K562 (cell line): Measurements from ENCODE around the gene ZBTB24.

ENCODE experiments used
- CREB3 ChIP-seq: fragments of 450-650 bp; conservative IDR thresholded peaks from 2 replicates; pipeline ENCODE4 v1.6.1; 2016; ENCODE audit warnings: missing genetic modification characterization, low read depth, mild to moderate bottlenecking, missing compliant biosample characterization, moderate library complexity
- CSDE1 ChIP-seq, 2 experiments: fragments of 450-650 bp; IDR thresholded peaks; 2 replicates each; pipeline ENCODE4 v1.6.1; 2016; ENCODE audit warnings: mild to moderate bottlenecking in 1 of 2
- CTCF ChIP-seq, 3 experiments: IDR thresholded peaks in 2 of 3; conservative IDR thresholded peaks in 1 of 3; 2 replicates each; pipeline ENCODE4 v1.5.1; 2011 to 2012; ENCODE audit warnings: low read length in 3 of 3, mild to moderate bottlenecking in 3 of 3, control low read depth in 2 of 3, improper control_type of control experiment in 1 of 3, inconsistent platforms in 1 of 3, low read depth in 1 of 3, mixed read lengths in 1 of 3, moderate library complexity in 1 of 3; ENCODE audit not compliant: insufficient read depth in 2 of 3
- EZH2 ChIP-seq: IDR thresholded peaks from 2 replicates; pipeline ENCODE4 v1.6.1; 2012; ENCODE audit warnings: low read depth, mild to moderate bottlenecking, inconsistent platforms, low read length, borderline replicate concordance
- GABPA ChIP-seq: fragments of 200-800 bp; sonication (Bioruptor generic); conservative IDR thresholded peaks from 2 replicates; pipeline ENCODE4 v1.6.1; 2016; ENCODE audit warnings: low read depth, missing genetic modification characterization, missing compliant biosample characterization
- MYC ChIP-seq, 2 experiments: fragments of 250-450 bp in 1 of 2; sonication (Bioruptor Pico) in 1 of 2; IDR thresholded peaks; 2 replicates each; pipeline versions ENCODE4 v1.5.1 to v1.6.1; 2012 to 2021; ENCODE audit warnings: low read depth in 2 of 2, borderline replicate concordance in 1 of 2, improper control_type of control experiment in 1 of 2, low read length in 1 of 2, mild to moderate bottlenecking in 1 of 2, moderate library complexity in 1 of 2
- ZNF740 ChIP-seq, 3 experiments: fragments of 200-800 bp in 1 of 3; sonication (Bioruptor generic) in 1 of 3; sonication (generic) in 1 of 3; formaldehyde crosslinking in 1 of 3; IDR thresholded peaks; 2 replicates each; pipeline versions ENCODE4 v1.6.1 to v1.8.0; 2016 to 2022; ENCODE audit warnings: mild to moderate bottlenecking in 2 of 3, missing compliant biosample characterization in 2 of 3, missing genetic modification characterization in 2 of 3, missing genetic modification reagents in 1 of 3

- TF ChIP-seq EZH2, result no peak
- no peak for TF ChIP-seq MYC (IDR thresholded peaks at IDR 0.05; ENCODE audit: low read depth, low read length)
- no peak for TF ChIP-seq MYC (CRISPR knock-in tag; IDR thresholded peaks at IDR 0.05; ENCODE audit: borderline replicate concordance, low read depth)
- TF ChIP-seq GABPA, result no peak
- TF ChIP-seq CTCF (IDR thresholded peaks at IDR 0.05 in 2 of 3, conservative IDR thresholded peaks at IDR 0.05 in 1 of 3; ENCODE audit: insufficient read depth in 2 of 3, low read depth in 1 of 3, low read length in 3 of 3), result no peak
- TF ChIP-seq ZNF740 (CRISPR knock-in tag; IDR thresholded peaks at IDR 0.05), result no peak
- TF ChIP-seq ZNF740 (tag; IDR thresholded peaks at IDR 0.05), result no peak
- TF ChIP-seq CSDE1 (IDR thresholded peaks at IDR 0.05), result no peak
- no peak for TF ChIP-seq CREB3 (tag)
Measured at GRCh38 chr6:109472132-109472995, 10.7 kb downstream of the ZBTB24 start.
